Thymus (tissue), 11 donors: ENCODE measurements around the gene RAP1GAP2. TPM values are rescaled to one million over a fixed set of nuclear protein-coding genes. Genes with fewer than 3 reads are reported as not detected.

Source experiments
- DNase-seq, 9 donors: peaks; one replicate each; pipeline ENCODE4 v3.0.0-alpha.2; 2013; ENCODE audit warnings: low spot score in 9 of 9, low read depth in 6 of 9, missing footprints in 1 of 9
- H3K27ac ChIP-seq, 2 donors: one replicate each; pipeline ENCODE4 v1.5.1; 2013; ENCODE audit warnings: control low read depth in 1 of 2, low read depth in 1 of 2, low read length in 1 of 2, mild to moderate bottlenecking in 1 of 2, moderate library complexity in 1 of 2
- H3K27me3 ChIP-seq, 2 donors: one replicate each; pipeline ENCODE4 v1.5.1; 2013; ENCODE audit warnings: low read length in 1 of 2; ENCODE audit not compliant: control insufficient read depth in 2 of 2, insufficient read depth in 1 of 2
- H3K36me3 ChIP-seq, 2 donors: one replicate each; pipeline ENCODE4 v1.5.1; 2013; ENCODE audit warnings: low read length in 1 of 2, mild to moderate bottlenecking in 1 of 2, moderate library complexity in 1 of 2; ENCODE audit not compliant: control insufficient read depth in 2 of 2, insufficient read depth in 2 of 2
- H3K4me1 ChIP-seq, 2 donors: one replicate each; pipeline ENCODE4 v1.5.1; 2013; ENCODE audit warnings: low read length in 2 of 2; ENCODE audit not compliant: control insufficient read depth in 2 of 2, insufficient read depth in 2 of 2
- H3K4me3 ChIP-seq, 2 donors: one replicate each; pipeline ENCODE4 v1.5.1; 2013; ENCODE audit warnings: low read length in 2 of 2, control low read depth in 1 of 2, mild to moderate bottlenecking in 1 of 2
- H3K9me3 ChIP-seq, 2 donors: one replicate each; pipeline ENCODE4 v1.5.1; 2013; ENCODE audit warnings: low read length in 1 of 2, mild to moderate bottlenecking in 1 of 2; ENCODE audit not compliant: control insufficient read depth in 2 of 2, insufficient read depth in 1 of 2
- WGBS: extraction: QIAGEN DNeasy Blood & Tissue Kit; methylation state at CpG from one replicate; pipeline ENCODE4 v1.1.7; 2013; 5-methylcytosine and 5-hydroxymethylcytosine counted together
- polyA plus RNA-seq: library from polyadenylated mRNA; stranded (reverse); fragments of 200-250 nt; gene quantifications from one replicate; pipeline ENCODE4 v1.2.3, GENCODE V29; 2013
- total RNA-seq: library from RNA; stranded (reverse); fragments of 120-200 nt; gene quantifications from one replicate; pipeline ENCODE4 v1.2.4, GENCODE V29; 2013
- donor health status: healthy.

Gene RAP1GAP2
- total and polyA plus RNA-seq, 2 donors, result 1.6 to 3.8 TPM

DNA sequence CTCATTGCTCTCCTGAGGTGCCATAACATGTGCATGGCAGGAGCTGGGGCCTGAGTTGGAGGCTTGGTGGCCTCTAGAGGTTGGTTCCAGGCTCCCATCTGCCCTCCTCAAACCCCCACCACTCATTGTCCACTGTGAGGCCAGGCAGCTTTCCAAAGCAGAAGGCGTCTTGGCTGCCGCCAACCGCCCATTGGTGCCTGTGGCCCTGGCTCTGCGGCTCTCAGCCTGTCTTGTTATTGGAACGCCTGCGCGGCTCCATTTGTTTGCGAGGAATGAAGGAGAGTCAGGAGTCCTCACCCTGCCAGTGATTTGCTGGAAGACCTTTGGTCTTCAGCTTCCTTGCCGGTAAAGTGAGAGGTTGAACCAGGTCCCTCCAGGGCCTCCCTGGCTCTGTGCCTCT is 223.5 kb downstream of the RAP1GAP2 start:
- 76% methylated on average over 9 of the region's 9 CpGs for WGBS
- DNase-seq, result no peak
- no peaks in the 10 kb centered on the region for H3K36me3 ChIP-seq
- H3K27ac ChIP-seq, result no peak overlapping the region
- H3K9me3 ChIP-seq, result no peaks in the 10 kb centered on the region
- no peaks in the 10 kb centered on the region for H3K4me1 ChIP-seq
- H3K4me3 ChIP-seq, result no peak overlapping the region
- H3K27me3 ChIP-seq, result no peaks in the 10 kb centered on the region

DNA sequence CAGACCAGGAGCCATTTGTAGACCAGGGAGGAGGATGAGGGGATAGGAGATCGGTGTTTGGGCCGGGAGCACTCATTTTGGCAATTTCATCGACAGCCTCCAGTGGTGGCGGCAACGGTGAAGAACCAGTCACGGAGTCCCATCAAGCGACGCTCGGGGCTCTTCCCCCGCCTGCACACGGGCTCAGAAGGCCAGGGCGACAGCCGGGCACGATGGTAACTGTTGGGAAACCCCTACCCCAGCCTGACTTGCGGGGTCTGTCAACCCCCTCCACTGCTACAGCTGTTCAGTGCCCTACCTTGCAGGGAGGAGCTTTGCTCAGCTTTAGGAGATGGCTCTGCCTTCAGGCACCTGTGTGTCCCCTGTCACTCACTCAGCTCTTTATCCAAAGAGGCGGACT is 224.1 kb downstream of the RAP1GAP2 start:
- no peak overlapping the region for H3K4me3 ChIP-seq
- DNase-seq, result no peak
- no peaks in the 10 kb centered on the region for H3K36me3 ChIP-seq
- no peaks in the 10 kb centered on the region for H3K4me1 ChIP-seq
- H3K27me3 ChIP-seq, result no peaks in the 10 kb centered on the region
- H3K9me3 ChIP-seq, result no peaks in the 10 kb centered on the region
- no peak overlapping the region for H3K27ac ChIP-seq
- WGBS, result 98% methylated on average over 16 of the region's 16 CpGs

GRCh38 chr17:3022197-3022596 is 226.0 kb downstream of the RAP1GAP2 start:
- no peaks in the 10 kb centered on the region for H3K4me1 ChIP-seq
- no peak overlapping the region for H3K27ac ChIP-seq
- no peaks in the 10 kb centered on the region for H3K36me3 ChIP-seq
- H3K27me3 ChIP-seq, result no peaks in the 10 kb centered on the region
- no peak overlapping the region for H3K4me3 ChIP-seq
- WGBS, result 98% methylated on average over 4 of the region's 4 CpGs
- H3K9me3 ChIP-seq, result no peaks in the 10 kb centered on the region
- DNase-seq, result no peak

GRCh38 chr17:3024346-3024745 is 228.1 kb downstream of the RAP1GAP2 start:
- DNase-seq, result no peak
- Histone ChIP-seq H3K4me1 (no peaks in the 10 kb centered on the region), H3K4me3 (no peak overlapping the region), H3K27me3 (no peaks in the 10 kb centered on the region), H3K27ac (no peak overlapping the region), H3K36me3 (no peaks in the 10 kb centered on the region), H3K9me3 (no peaks in the 10 kb centered on the region)
- WGBS, result 98% methylated on average over 2 of the region's 2 CpGs

GRCh38 chr17:3025421-3026124 is 229.3 kb downstream of the RAP1GAP2 start:
- Histone ChIP-seq H3K27me3 (no peaks in the 10 kb centered on the region), H3K4me1 (no peaks in the 10 kb centered on the region), H3K4me3 (no peak overlapping the region), H3K36me3 (no peaks in the 10 kb centered on the region), H3K9me3 (no peaks in the 10 kb centered on the region), H3K27ac (no peak overlapping the region)
- 98% methylated on average over 17 of the region's 17 CpGs for WGBS
- no peak for DNase-seq

GRCh38 chr17:3026125-3026855 is 230.1 kb downstream of the RAP1GAP2 start:
- DNase-seq, result no peak
- 98% methylated on average over 26 of the region's 26 CpGs for WGBS
- no peaks in the 10 kb centered on the region for H3K27me3 ChIP-seq

DNA sequence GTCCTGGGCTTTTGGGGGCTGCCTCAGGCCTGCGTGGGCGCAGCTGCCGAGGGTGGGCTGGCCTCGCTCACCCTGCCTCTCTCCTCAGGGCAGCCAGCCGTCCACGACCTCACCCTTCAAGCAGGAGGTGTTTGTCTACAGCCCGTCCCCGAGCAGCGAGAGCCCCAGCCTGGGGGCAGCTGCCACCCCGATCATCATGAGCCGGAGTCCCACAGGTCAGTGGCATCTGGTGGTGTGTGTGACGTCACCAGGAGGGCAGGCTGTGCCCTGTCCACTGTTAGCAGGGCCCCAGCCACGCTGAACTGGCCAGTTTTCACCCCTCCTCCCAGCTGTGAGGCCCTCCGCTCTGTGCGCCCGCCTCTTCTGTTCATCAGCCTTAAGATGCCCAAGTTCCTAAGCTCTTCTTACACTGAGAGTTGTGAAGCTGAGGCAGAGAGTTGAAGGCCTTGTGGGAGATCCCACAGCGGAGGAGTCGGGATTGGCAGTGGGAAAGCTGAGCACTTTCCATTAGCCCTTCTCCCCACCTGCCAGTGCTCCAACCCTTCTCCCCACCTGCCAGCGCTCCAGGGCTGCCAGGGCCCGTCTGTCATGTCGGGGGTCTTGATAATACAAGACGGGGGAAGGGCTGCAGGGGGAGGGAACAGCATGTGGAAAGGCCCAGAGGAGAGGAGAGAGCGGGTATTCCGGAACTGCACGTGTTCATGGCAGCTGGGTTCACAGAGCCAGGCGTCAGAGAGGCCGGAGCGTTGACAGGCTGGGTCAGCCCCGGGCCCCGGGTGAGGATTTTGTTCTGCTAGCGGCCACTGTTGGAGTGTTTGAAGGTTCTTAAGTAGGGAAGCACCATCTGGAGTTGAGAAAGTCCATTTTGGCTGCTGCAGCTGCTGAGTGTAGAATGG is 230.9 kb downstream of the RAP1GAP2 start:
- Histone ChIP-seq H3K4me1 (no peaks in the 10 kb centered on the region), H3K36me3 (no peaks in the 10 kb centered on the region), H3K4me3 (no peak overlapping the region), H3K9me3 (no peaks in the 10 kb centered on the region), H3K27ac (no peak overlapping the region), H3K27me3 (no peaks in the 10 kb centered on the region)
- WGBS, result 96% methylated on average over 31 of the region's 31 CpGs
- DNase-seq, result no peak

More at GRCh38 chr17:3026125-3026855, 230.1 kb downstream of the RAP1GAP2 start:
- Histone ChIP-seq H3K4me1 (no peaks in the 10 kb centered on the region), H3K27ac (no peak overlapping the region), H3K4me3 (no peak overlapping the region), H3K9me3 (no peaks in the 10 kb centered on the region), H3K36me3 (no peaks in the 10 kb centered on the region)

DNA sequence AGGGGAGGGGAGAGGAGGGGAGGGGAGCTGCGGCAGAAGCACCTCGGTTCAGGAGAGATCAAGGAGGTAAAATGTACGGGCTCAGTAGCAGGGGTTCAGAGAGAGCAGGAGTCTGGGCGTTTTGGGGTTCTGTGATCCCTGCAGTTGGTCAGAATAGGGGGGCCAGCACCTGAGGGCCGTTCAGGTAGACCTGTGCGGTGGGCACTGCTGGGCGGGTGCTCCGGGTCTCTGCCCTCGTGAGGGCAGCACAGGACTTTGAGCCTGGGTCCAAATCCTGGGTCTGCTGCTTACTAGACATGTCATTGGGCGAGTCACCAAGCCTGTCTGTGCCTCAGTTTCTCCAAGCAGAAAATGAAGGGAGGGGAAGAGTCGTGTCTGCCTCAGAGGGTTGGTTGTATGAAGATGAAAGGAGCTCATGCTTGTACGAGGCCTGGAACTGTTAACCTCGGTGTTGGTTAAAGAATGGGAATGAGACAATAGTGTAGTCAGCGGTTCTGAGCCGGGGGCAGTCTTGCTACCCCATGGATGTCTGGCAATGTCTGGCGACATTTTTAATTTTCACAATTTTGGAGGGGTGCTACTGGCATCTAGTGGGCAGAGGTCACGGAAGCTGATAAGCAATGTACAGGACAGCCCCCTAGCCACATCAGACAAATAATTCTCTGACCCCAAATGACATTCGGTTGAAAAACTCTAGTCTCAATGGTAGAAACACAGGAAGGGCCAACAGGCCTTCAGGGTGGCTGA is 231.7 kb downstream of the RAP1GAP2 start:
- H3K9me3 ChIP-seq, result no peaks in the 10 kb centered on the region
- 95% methylated on average over 18 of the region's 18 CpGs for WGBS
- H3K4me3 ChIP-seq, result no peak overlapping the region
- H3K27me3 ChIP-seq, result no peaks in the 10 kb centered on the region
- no peak for DNase-seq
- no peak overlapping the region for H3K27ac ChIP-seq
- no peaks in the 10 kb centered on the region for H3K4me1 ChIP-seq
- no peaks in the 10 kb centered on the region for H3K36me3 ChIP-seq
